Stimulated activated CD8-positive, alpha-beta memory T cell treated with anti-CD3 and anti-CD28 coated beads, Interleukin-12 subunit alpha, Interleukin-12 subunit beta, amount 100 ng/mL, for 24 hours (primary cell): Measurements from ENCODE around the gene FBL.
A peak's percentile ranks its signal among the peaks of the same experiment; 100 is the strongest.
"Not testable (repeated sequence)": the region's sequence is repeated elsewhere in the genome, so short reads cannot be mapped to it uniquely, and the experiment has no call there.

Experiments used
- DNase-seq: peaks from one replicate; pipeline ENCODE4 v3.0.0-alpha.2; 2020; ENCODE audit errors: extremely low read depth

The FBL gene

DNA sequence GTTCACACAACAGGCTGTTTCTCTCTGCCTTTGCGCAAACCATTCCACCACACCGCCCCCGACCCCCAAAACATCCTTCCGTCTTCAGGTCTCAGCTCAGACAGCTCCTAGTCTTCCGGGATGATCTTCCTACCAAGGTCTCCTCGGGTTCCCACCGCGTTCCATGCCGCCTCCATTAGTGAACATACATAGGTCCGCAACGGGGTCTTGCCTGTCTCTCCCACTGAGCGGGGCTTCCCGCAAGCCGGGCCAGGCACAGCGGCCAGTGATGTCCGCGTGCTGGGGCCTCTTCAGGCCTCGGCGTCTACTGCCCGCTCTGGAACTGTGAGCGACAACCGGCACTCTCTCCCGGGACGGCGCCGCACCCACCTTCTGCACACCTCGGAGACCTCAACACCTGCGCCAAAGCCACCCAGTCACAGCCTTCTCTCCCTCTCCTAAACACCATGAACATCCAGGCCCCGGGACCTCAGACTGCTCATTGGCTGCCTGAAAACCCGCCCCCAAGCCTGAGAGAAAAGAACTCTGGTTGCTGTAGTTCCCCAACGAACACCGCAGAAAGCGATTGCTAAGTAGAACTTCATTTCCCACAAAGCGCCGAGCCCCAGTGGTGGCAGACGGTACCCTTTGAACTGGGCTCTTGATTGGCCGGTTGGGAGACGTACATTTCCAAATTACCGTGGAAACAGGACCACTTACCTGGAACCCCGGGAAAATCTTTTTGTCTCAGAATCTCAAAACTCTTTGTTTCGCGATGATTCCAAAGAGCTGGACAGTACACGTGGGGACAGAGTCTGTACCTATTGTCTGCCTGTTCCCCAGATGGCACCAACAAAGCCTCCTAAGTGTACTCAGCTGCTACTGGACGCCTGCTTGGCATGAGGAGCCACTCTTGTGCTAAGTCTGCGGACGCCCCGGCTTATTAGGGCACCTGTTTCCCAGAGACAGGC is 21.8 kb downstream of the FBL start:
- DNase-seq, result peak; percentile 64

DNA sequence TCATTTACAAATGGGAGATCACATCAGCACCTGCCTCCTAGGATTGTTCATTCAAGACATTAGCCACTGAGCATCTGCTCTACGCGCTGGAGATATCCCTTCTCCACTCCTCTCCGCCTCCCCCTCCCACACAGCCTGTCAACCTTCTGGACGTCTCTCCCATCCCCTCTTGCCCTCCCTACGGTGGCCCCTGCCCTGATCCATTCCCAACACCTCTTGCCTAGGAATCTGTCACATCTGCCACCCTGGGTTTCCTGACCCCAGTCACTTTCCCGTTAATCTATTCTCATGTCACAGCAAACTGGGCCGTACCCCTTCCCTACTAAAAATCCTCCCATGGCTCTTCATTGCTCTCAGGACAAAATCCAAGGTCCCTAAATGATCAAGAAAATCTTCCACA is 22.5 kb downstream of the FBL start:
- DNase-seq, result no peak

DNA sequence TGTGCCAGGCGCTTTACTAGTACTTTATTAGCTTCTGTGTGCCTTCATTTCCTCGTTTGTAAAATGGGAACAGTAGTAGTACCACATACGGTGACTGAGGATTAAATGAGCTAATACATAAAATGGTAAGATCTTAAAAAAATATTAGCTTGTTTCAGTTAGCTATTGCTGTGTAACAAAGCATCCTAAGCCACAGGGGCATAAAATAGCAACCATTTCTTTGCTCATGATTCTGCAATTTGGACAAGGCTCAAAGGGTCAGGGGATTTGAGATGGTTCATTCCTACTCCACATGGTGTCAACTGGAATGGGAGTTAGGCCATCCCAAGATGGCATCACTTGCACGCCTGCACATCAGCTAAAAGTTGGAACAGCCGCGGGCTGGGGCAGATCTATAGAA is 25.5 kb downstream of the FBL start:
- DNase-seq, result no peak

DNA sequence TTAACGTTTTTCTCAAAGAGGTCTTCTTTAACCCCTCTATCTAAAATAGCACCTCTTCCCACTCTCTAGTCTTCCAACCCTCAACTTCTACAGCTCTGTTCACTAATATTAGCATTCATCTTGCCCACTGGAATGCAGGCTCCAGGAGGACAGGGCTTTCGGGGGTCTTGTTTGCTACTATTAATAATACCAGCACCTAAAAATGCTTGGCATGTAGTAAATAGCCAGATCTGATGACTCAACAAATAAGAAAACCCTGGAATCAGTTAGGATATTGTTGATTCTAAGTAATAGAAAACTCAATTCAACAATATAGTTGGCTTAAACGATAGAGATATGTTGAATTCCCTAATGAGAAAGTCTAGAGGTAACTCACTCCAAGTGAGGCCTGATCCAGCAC is 26.4 kb downstream of the FBL start:
- no peak for DNase-seq

DNA sequence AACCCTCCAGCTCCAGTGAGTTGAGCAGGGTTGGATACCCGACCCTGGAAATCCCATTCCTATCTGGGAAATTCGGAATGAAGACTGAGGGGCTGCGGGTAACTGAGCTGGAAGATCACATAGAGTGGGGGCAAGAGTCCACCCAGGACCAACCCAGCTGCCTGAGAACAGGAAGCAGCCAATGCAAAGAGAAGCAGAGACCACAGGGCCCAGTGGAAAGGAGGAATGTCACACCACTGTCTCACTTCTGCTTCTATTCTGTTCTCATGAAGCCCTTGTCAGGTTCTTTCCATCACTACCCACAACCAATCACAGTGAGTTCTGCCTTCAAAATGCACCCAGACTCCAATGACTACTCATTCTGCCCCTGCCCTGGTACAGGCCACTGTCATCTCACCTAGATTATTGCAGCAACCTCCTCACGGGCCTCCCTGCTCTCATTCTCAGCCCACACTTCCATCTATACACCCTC is 27.5 kb downstream of the FBL start:
- DNase-seq, result no peak

DNA sequence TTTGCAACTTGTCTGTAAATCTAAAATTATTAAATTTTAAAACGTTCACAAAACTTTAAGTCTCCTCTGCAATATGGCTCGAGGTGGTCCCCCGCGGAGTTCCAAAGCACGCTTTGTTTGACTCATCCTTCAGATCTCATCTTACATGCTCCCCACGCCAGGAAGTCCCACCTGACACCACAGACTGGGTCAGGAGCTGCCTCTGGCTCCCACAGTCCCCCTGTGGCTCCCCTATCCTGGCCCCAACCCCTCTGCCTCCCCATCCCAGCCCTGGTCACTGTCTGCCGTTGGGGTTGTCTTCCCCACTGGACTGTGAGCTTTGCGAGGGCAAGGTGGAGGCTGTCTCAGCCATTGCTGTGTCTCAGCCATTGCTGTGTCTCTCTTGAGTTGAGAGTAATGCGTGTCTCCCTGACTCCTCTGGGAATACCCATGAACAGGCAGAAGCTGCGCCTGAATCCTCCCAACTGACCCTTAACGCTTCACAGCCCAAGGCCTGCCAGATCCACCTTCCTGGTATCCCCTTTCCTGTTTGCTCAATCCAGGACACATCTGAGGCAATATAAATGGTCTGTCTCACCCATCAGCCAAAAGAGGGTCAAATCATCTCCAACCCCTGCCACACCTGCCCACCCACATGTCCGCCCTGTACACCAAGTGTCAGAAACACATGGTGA is 28.2 kb downstream of the FBL start:
- no peak for DNase-seq

DNA sequence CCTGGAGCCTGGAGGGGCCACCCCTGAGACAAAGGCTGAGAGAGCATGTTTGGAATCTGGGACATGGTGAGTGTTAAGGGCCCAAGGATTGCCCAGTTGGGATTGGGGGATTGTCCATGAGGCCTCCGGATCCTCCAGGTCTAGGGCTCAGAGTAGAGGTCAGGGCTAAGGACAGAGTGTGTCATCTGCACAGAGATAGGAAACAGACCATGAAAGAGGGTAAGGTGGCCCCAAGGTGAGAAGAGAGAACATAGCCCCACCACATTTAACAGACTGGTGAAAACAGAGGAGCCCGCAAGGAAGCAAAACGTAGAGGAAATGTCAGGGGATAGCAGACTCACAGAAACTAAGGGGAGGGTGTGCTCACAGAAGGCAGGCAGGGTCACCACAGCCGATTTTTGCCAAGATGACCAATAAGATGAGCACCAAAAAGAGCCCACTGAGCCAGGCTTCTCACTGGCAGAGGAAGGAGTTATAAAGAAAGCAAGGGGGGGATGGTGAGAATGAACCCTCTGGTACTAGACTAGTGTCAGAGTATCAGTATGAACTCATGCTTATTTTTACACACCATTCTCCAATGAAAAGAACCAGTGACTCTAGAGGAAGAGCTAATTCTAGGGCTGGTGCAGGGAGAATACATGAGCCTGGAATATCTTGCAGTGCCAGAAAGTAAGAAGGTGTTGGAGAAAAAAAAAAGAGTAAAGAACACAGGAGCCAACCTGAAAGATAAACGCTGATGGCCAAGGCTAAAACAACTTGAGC is 29.7 kb downstream of the FBL start:
- DNase-seq, result no peak

DNA sequence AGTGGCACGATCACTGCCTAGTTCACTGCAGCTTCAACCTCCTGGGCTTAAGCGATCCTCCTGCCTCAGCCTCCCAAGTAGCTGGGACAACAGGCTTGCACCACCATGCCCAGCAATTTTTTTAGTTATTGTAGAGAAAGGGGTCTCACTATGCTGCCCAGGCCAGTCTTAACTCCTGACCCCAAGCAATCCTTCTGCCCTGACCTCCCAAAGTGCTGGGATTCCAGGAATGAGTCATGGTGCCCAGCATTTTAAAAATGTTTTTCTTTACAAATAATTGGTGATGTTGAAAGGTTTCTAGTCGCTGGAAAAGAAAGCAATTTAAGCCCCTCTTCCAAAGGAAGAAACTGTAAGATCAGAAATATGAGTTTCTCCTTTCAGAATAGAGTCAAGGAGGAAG is 31.6 kb downstream of the FBL start:
- no peak for DNase-seq

DNA sequence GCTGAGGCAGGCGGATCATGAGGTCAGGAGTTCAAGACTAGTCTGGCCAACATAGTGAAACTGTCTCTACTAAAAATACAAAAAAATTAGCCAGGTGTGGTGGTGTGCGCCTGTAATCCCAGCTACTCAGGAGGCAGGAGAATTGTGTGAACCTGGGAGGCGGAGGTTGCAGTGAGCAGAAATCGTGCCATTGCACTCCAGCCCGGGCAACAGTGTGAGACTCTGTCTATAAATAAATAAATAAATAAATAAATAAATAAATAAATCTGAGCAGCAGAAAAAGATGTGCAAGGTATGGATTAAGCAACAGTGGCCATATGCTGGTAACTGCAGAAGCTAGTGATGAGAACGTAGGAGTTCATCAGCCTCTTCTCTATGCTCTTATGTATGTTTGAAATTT is 32.1 kb downstream of the FBL start:
- not testable (repeated sequence) for DNase-seq

DNA sequence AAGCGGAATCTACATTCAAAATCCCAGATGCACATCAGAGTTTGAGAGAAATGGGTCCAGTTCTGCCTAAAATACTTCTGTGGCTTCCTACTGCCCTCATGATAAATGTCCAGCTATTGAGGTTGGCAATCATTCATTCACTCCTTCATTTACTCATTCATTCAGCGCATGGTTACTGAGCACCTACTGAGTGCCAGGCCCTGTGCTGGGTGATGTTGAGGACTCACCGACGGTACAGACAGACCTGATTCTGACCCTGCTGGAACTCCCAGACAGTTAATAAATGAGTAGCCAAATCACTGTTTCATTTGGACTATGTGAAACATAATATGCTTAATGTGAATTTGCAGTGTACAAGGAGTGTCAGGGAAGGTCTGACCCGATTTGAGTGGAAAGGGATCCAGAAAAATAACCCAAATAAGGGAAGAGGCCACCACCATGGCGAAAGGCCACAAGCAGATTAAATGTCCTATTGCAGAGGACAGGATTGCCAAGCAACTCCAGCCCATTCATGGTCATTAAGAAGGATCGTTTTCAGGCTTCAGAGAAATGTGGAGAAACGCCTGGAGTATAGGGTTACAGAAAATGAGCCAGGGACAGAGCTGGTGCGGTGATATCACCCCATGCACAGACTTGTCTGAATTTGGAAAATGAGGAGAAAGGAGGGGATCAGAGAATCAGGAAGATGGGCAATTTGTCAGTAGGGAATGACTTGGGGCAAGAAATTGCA is 32.8 kb downstream of the FBL start:
- no peak for DNase-seq

DNA sequence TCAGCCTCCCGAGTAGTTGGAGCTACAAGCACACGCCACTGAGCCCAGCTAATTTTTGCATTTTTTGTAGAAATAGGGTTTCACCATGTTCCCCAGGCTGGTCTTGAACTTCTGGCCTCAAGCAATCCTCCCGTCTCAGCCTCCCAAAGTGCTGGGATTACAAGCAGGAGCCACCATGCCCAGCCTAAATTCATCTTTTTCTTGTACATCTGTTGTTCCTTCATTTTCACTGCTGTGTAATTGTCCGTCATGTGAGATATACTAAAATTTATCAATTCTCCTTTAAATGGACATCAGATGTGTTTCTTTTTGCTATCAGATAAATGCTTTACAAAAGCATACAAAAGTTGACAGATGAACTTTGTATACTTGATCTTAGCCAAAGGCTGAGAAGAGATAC is 35.1 kb downstream of the FBL start:
- no peak for DNase-seq

DNA sequence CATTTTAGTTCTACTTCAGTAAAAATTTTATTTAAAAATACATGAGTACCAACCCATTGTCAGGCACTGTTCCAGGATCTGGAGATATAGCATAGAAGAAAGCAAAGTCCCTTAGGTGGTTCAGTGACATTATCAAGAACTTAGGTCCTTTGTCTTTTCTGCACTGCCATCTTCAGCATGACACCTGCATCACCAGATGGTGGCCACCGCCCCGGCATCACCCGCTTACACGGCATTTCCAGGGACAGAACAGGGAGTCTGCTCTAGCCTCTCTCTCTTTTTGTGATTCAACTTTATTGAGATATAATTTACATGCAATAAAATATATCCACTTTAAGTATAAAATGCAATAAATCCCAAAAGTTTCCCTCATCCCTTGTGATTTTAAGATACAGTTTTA is 35.8 kb downstream of the FBL start:
- no peak for DNase-seq

DNA sequence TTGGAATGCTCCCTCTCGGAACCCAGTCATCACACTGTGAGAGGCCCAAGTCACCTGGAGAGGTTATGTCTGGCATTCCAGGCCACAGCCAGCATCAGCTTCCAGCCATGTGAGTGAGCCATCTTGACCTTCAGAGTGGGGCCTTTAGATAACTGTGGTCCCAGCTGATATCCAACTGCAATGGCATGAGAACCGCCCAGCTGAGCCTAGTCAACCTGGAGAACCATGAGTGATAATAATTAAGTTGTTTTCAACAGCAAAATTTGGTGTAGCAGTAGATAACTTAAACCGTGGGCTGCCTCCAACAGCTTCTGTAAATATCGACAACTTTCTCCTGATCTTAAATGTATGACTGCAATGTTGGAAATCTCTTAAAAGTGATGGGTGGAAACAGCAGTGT is 36.8 kb downstream of the FBL start:
- no peak for DNase-seq

DNA sequence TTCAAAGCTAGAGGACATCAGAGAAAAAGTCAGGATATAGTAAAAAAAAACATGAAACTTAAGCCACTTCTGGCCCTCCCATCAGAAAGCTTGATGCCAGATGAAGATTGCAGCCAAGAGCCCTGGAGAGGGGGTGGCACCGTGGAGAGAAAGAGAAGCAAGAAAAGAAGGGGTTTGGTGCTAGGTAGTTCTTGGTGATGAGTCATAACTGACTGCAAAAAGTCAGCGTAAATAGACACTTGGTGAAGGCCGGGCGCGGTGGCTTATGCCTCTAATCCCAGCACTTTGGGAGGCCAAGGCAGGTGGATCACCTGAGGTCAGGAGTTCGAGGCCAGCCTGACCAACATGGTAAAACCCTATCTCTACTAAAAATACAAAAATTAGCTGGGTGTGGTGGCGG is 37.5 kb downstream of the FBL start:
- DNase-seq, result not testable (repeated sequence)

DNA sequence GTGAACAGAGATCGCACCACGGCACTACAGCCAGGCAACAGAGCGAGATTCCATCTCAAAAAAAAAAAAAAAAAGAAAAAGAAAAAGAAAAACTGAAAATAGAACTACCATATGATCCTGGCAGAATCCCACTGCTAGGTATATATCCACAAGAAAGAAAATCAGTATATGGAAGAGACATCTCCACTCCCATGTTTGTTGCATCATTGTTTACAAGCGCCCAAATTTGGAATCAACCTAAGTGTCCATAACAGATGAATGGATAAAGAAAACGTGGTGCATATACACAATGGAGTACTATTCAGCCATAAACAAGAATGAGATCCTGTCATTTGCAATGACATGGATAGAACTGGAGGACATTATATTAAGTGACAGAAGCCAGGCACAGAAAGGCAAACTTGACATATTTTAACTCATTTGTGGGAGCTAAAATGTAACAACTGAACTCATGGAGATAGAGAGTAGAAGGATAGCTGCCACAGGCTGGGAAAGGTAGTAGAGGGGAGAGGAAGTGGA is 38.3 kb downstream of the FBL start:
- no peak for DNase-seq

DNA sequence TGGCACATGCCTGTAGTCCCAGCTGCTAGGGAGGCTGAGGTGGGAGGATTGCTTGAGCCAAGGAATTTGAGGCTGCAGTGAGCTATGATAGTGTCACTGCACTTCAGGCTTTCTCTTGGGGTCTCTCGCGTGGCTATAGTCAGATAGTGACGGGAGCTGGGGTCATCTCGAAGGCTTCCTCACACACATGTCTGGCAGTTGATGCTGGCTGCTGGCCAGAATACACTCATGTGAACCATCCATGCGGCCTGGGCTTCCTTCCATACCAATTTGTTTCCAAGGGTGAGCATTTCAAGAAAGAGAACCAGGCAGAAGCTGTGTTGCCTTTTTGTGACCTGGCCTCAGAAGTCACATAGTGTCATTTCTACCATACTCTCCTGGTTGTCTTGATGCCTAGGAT is 41.1 kb downstream of the FBL start:
- no peak for DNase-seq

DNA sequence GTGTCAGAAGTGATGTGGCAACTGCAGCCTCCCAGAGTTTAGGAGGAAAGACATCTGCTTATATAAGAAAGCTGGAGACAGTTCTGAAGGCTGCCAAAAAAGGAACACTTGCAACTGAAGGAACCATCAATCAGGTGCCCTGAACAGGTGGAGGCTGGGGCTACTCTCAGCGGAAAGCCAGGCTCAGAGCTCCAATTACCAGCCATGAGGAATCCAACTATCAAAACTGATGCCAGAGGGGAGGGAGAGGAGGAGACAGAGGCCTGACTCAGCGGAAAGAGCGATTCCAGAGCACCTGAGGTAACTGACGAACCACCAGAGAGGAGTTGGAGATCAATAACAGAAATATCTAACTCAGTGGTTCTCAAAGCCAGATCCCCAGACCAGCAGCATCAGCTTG is 43.2 kb downstream of the FBL start:
- DNase-seq, result no peak

DNA sequence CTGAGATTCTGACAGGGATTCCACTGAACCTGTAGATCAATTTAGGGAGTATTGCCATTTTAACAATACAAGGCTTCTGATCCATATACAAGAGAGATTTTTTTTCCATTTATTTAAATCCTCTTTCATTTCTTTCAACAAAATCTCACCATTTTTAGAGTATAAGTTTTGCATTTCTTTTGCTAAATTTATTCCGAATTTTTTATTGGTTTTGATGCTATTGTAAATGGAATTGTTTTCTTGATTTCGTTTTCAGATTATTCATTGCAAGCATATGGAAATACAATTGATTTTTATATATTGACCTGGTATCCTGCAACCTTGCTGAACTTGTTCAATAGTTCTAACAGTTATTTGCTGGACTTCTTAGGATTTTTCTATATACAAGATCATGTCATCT is 49.1 kb downstream of the FBL start:
- no peak for DNase-seq

DNA sequence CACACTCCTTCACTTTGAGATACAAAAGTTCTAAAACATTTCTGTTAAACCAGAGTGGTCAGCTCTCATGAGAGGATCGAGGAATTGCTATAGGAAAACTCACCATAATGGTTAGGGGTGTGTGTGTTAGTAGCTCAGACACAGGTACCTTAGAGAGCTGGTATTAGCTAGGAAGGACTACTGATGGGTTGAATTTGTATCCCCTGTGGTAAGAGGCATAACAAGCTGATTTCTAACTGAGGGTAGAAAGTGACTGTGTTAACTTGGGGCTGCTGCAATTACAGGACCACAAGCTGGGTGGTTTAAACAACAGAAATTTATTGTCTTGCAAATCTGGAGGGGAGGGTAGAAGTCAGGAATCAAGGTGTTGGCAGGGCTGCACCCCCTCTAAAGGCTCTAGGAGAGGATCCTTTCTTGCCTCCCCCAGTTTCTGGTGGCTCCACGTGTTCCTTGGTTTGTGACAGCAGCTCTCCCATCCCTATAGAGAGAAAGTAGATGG is 50.1 kb downstream of the FBL start:
- DNase-seq, result no peak

DNA sequence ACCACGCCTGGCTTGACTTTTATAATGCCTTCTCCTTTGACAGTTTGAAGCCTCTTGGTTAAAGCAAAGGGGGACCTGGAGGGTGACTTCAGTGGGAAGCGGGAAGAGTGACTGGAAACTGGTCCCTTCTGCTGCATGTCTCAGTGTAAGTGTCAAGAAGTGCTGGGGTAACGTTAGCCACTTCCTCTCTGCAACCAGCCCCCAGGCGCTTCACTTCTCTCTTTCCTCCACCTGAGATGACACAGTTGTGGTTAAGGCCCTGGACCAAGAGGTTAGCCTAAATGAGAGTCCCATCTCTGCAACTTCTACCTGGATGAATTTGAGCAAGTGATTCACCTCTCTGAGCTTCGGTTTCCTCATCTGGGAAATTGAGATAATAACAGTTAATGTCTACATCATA is 51.2 kb downstream of the FBL start:
- DNase-seq, result no peak

DNA sequence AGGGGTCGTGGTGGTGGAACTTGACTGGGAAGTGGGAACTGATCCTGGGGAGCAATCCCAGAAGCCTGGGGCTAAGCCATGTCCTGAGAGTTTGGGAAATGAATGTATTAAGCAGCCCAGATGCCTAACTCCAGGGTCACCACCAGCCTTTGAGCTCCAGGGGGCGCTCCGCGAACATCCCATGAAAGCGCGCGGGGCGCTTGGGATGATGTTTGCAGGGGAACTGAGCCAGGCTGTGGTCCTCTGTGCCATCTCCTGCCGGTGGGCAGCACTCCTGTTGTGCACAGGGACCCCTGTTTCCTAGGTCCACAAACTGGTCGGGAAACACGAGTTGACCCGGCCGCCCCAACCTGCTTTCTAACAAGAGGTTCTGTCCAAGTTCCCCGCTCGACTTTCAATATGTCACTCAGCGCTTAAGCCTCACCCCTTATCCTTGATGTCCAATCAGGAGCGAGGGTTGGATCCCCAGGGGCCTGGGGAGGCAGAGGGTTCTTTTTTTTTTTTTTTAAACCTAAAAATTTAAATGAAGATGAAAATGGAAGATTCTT is 53.1 kb downstream of the FBL start:
- DNase-seq, result peak; percentile 20
